ENCODE measurements around the gene GBF1. TPM values are rescaled to one million over a fixed set of nuclear protein-coding genes. Genes with fewer than 3 reads are reported as not detected.

GBF1 gene
- total RNA-seq, 1 donor from 2014 or later = 59.9 TPM

GRCh38 chr10:102405108-102405571 lies 159.8 kb downstream of the GBF1 start:
- Mint-ChIP-seq H3K4me1 (ENCODE audit: unreplicated experiment) (peaks cover 14% of the 10 kb centered on the region), H3K27ac (ENCODE audit: unreplicated experiment) (no peak overlapping the region), H3K36me3 (ENCODE audit: unreplicated experiment) (peaks cover 6% of the 10 kb centered on the region), H3K27me3 (ENCODE audit: unreplicated experiment) (peaks cover 18% of the 10 kb centered on the region), H3K9me3 (ENCODE audit: unreplicated experiment) (no peaks in the 10 kb centered on the region), H3K4me3 (ENCODE audit: unreplicated experiment) (no peak overlapping the region)
- DNase-seq (ENCODE audit: extremely low spot score, unreplicated experiment) = no peak
- TF ChIP-seq CTCF (IDR thresholded peaks at IDR 0.05) = no peak

DNA sequence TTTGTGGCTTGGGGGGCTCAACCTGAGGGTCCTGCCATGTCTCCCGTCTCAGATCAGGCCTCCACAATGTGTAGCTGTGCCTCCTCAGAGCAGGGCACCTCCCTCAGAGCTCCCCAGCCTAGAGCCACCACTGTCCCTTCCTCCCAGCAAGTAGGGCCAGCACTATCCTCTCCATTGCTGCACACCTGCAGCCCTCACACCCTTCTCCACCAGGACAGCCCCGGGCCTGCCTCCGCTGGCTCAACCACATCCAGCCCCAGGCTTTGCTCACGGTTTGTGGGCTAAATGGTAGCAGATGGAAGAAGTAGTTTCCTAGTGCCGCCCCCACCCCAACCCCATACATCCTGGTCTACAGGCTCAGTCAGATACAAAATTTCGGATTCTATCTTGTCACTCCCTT lies 160.3 kb downstream of the GBF1 start:
- Mint-ChIP-seq H3K27me3 (ENCODE audit: unreplicated experiment) (peaks cover 19% of the 10 kb centered on the region), H3K4me3 (ENCODE audit: unreplicated experiment) (no peak overlapping the region), H3K4me1 (ENCODE audit: unreplicated experiment) (peaks cover 15% of the 10 kb centered on the region), H3K36me3 (ENCODE audit: unreplicated experiment) (peaks cover 3% of the 10 kb centered on the region), H3K27ac (ENCODE audit: unreplicated experiment) (no peak overlapping the region), H3K9me3 (ENCODE audit: unreplicated experiment) (no peaks in the 10 kb centered on the region)
- no peak for DNase-seq (ENCODE audit: extremely low spot score, unreplicated experiment)
- TF ChIP-seq CTCF (IDR thresholded peaks at IDR 0.05) = no peak

DNA sequence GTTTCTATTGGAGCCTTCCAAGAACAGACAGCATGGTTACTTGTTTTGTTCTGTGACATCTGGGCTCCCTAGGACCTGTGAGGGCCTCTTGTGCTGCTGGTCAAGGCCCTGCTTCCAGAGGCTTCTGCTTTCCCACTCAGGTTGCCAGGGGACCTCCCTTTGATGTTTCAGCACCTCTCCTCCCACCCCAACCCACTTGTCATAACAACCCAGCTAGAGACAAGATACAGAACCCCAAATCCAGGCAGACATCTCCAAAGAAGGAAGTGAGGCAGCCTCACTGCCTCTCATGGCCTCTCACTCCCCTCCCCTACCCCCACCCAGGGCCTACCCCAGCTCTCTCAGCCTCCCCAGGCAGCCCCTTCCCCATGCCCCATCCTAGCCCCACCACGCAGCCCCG lies 161.5 kb downstream of the GBF1 start:
- Mint-ChIP-seq H3K27ac (ENCODE audit: unreplicated experiment) (no peak overlapping the region), H3K9me3 (ENCODE audit: unreplicated experiment) (no peaks in the 10 kb centered on the region), H3K4me3 (ENCODE audit: unreplicated experiment) (no peak overlapping the region), H3K27me3 (ENCODE audit: unreplicated experiment) (peaks cover 30% of the 10 kb centered on the region), H3K4me1 (ENCODE audit: unreplicated experiment) (peaks cover 20% of the 10 kb centered on the region), H3K36me3 (ENCODE audit: unreplicated experiment) (peaks cover 3% of the 10 kb centered on the region)
- TF ChIP-seq CTCF (IDR thresholded peaks at IDR 0.05) = no peak
- no peak for DNase-seq (ENCODE audit: extremely low spot score, unreplicated experiment)

- DNase-seq (ENCODE audit: extremely low spot score, unreplicated experiment) = no peak
- Mint-ChIP-seq H3K4me3 (ENCODE audit: unreplicated experiment) (no peak overlapping the region), H3K9me3 (ENCODE audit: unreplicated experiment) (no peaks in the 10 kb centered on the region), H3K27me3 (ENCODE audit: unreplicated experiment) (peaks cover 35% of the 10 kb centered on the region), H3K4me1 (ENCODE audit: unreplicated experiment) (peaks cover 20% of the 10 kb centered on the region), H3K27ac (ENCODE audit: unreplicated experiment) (no peak overlapping the region), H3K36me3 (ENCODE audit: unreplicated experiment) (peaks cover 3% of the 10 kb centered on the region)
- no peak for TF ChIP-seq CTCF (IDR thresholded peaks at IDR 0.05)
These were observed 162.2 kb downstream of the GBF1 start for GRCh38 chr10:102407425-102408130.

GRCh38 chr10:102408131-102408727 lies 162.9 kb downstream of the GBF1 start:
- DNase-seq (ENCODE audit: extremely low spot score, unreplicated experiment) = no peak
- H3K27me3 Mint-ChIP-seq (ENCODE audit: unreplicated experiment) = peaks cover 36% of the 10 kb centered on the region
- no peak overlapping the region for H3K27ac Mint-ChIP-seq (ENCODE audit: unreplicated experiment)
- H3K36me3 Mint-ChIP-seq (ENCODE audit: unreplicated experiment) = peaks cover 3% of the 10 kb centered on the region
- H3K4me3 Mint-ChIP-seq (ENCODE audit: unreplicated experiment) = peak overlapping the region; percentile 61
- TF ChIP-seq CTCF (IDR thresholded peaks at IDR 0.05) = no peak
- peaks cover 20% of the 10 kb centered on the region for H3K4me1 Mint-ChIP-seq (ENCODE audit: unreplicated experiment)
- H3K9me3 Mint-ChIP-seq (ENCODE audit: unreplicated experiment) = no peaks in the 10 kb centered on the region

Measured in osteocyte (in vitro differentiated cells).